Panc1 (cell line): ENCODE results near the gene MARCHF9.

ENCODE experiments used
- CTCF ChIP-seq: fragments of 450-650 bp; IDR thresholded peaks from 2 replicates; pipeline ENCODE4 v1.5.1; 2017; ENCODE audit warnings: mild to moderate bottlenecking
- REST ChIP-seq, 2 experiments: IDR thresholded peaks; 2 replicates each; pipeline ENCODE4 v1.6.1; 2011 to 2012; ENCODE audit warnings: low read depth in 2 of 2, control low read depth in 1 of 2, low read length in 1 of 2, mild to moderate bottlenecking in 1 of 2, moderate library complexity in 1 of 2; ENCODE audit not compliant: insufficient read depth in 1 of 2
- TCF7L2 ChIP-seq: IDR thresholded peaks from 2 replicates; pipeline ENCODE4 v1.6.1; 2011; ENCODE audit warnings: mild to moderate bottlenecking, low read depth, low read length, inconsistent platforms

GRCh38 chr12:57749061-57749460, 5.8 kb upstream of the MARCHF9 start:
- no peak for TF ChIP-seq CTCF
- TF ChIP-seq REST (IDR thresholded peaks at IDR 0.05; ENCODE audit: insufficient read depth in 1 of 2, low read depth in 2 of 2, low read length in 1 of 2) = no peak
- no peak for TF ChIP-seq TCF7L2
